GM12878 (cell line): ENCODE data around the gene GPC6. TPM values are rescaled to one million over a fixed set of nuclear protein-coding genes. Genes with fewer than 3 reads are reported as not detected.

Experiments
- ATAC-seq: fragments of 200-7000 bp; cut with Tn5 transposase; 3 replicates; pipeline ENCODE4 v1.9.1; 2020; ENCODE audit warnings: mild to moderate bottlenecking, moderate library complexity
- BruUV-seq: library from RNA; stranded (reverse); fragments of 400-500 nt; replicated peaks from 2 replicates; lab custom pipeline; 2021; lab: Mats Ljungman, UMichigan
- CTCF ChIA-PET: fragments of 300-600 bp; sonication (Branson Sonifier 250); formaldehyde crosslinking; extraction: SDS; loops from one replicate; lab custom pipeline; 2021; ENCODE audit warnings: inconsistent platforms; lab: Yijun Ruan, JAX
- POLR2A ChIA-PET: fragments of 350-600 bp; formaldehyde crosslinking; extraction: SDS; loops from one replicate; lab custom pipeline; 2021; ENCODE audit warnings: inconsistent platforms; lab: Charles Lee
- RAD21 ChIA-PET: fragments of 300-600 bp; sonication (Branson Sonifier 250); formaldehyde crosslinking; loops from one replicate; lab custom pipeline; 2023; ENCODE audit warnings: antibody characterized with exemption; ENCODE audit not compliant: unreplicated experiment; lab: Charles Lee
- SMC1A ChIA-PET: fragments of 300-600 bp; sonication (Branson Sonifier 250); formaldehyde crosslinking; loops from one replicate; lab custom pipeline; 2023; ENCODE audit not compliant: unreplicated experiment, uncharacterized antibody; lab: Charles Lee
- DNase-seq: peaks from one replicate; pipeline ENCODE4 v3.0.0-alpha.2; 2011; ENCODE audit warnings: low read depth, low spot score
- FAIRE-seq: peaks from 3 replicates; lab custom pipeline; 2011; peaks lifted over from hg19 to GRCh38; lab: Jason Lieb, UNC
- H2AFZ ChIP-seq: 2 replicates; pipeline ENCODE4 v1.6.0; 2011; ENCODE audit warnings: low read depth, low read length, control low read depth; ENCODE audit not compliant: control insufficient read depth
- H3K27ac ChIP-seq: 2 replicates; pipeline ENCODE4 v1.5.1; 2011; ENCODE audit warnings: control low read depth; ENCODE audit not compliant: control insufficient read depth, insufficient read depth
- H3K27me3 ChIP-seq, 2 experiments: replicated peaks in 1 of 2; 2 replicates each; pipeline versions ENCODE4 v1.6.0 to v1.6.1; 2011; ENCODE audit warnings: low read length in 1 of 2; ENCODE audit not compliant: control insufficient read depth in 2 of 2, insufficient read depth in 2 of 2
- H3K36me3 ChIP-seq, 2 experiments: 2 replicates each; pipeline ENCODE4 v1.5.1; 2011; ENCODE audit warnings: low read length in 1 of 2; ENCODE audit not compliant: control insufficient read depth in 2 of 2, insufficient read depth in 2 of 2
- H3K4me1 ChIP-seq: 2 replicates; pipeline ENCODE4 v1.6.1; 2011; ENCODE audit warnings: mild to moderate bottlenecking, low read length, moderate library complexity, mixed read lengths; ENCODE audit not compliant: control insufficient read depth, insufficient read depth
- H3K4me2 ChIP-seq: 2 replicates; pipeline ENCODE4 v1.6.0; 2011; ENCODE audit warnings: control low read depth; ENCODE audit not compliant: control insufficient read depth, insufficient read depth
- H3K4me3 ChIP-seq: fragments of 200-600 bp; sonication (generic); 2 replicates; pipeline ENCODE4 v1.5.1; 2016
- H3K79me2 ChIP-seq: 2 replicates; pipeline ENCODE4 v1.6.0; 2011; ENCODE audit warnings: low read length; ENCODE audit not compliant: control insufficient read depth, insufficient read depth
- H3K9ac ChIP-seq: 2 replicates; pipeline ENCODE4 v1.8.0; 2011; ENCODE audit warnings: low read length, control low read depth, mixed read lengths; ENCODE audit not compliant: control insufficient read depth, insufficient read depth
- H3K9me3 ChIP-seq: replicated peaks from 3 replicates; pipeline ENCODE4 v1.5.1; 2011; ENCODE audit warnings: mild to moderate bottlenecking, low read length; ENCODE audit not compliant: control insufficient read depth, insufficient read depth
- H4K20me1 ChIP-seq: 2 replicates; pipeline ENCODE4 v1.6.0; 2011; ENCODE audit not compliant: control insufficient read depth, insufficient read depth
- STAT3 ChIP-seq: IDR thresholded peaks from 2 replicates; pipeline ENCODE4 v1.6.1; 2011; ENCODE audit warnings: low read depth, low read length, improper control_type of control experiment
- SUPT20H ChIP-seq: IDR thresholded peaks from 2 replicates; pipeline ENCODE4 v1.6.1; 2011; ENCODE audit warnings: low read depth, mild to moderate bottlenecking, low read length, moderate library complexity, borderline replicate concordance; ENCODE audit not compliant: control insufficient read depth
- TARDBP ChIP-seq: IDR thresholded peaks from 2 replicates; pipeline ENCODE4 v1.6.1; 2016; ENCODE audit warnings: borderline replicate concordance
- WGBS: methylation state at CpG from one replicate; pipeline ENCODE4 v1.1.6; 2016; ENCODE audit warnings: low lambda C conversion rate; ENCODE audit not compliant: insufficient replicate concordance, insufficient coverage; ENCODE audit errors: missing lambda C conversion rate; 5-methylcytosine and 5-hydroxymethylcytosine counted together
- in situ Hi-C: fragments of 300-500 bp; cut with MboI; formaldehyde crosslinking; loops from 9 replicates; pipeline ENCODE4 v1.14.3; 2018; ENCODE audit warnings: mixed read lengths
- intact Hi-C: fragments of 100-400 bp; cut with micrococcal nuclease; formaldehyde crosslinking; loops from one replicate; pipeline ENCODE4 v1.14.2; 2022; ENCODE audit not compliant: unreplicated experiment
- polyA plus RNA-seq, 11 experiments: library from polyadenylated mRNA; depleted of rRNA in 4 of 11; unstranded in 6 of 11; stranded (reverse) in 5 of 11; fragments of >200 nt; fragmentation: Nextera tagmentation in 4 of 11; fragmentation: Illumina TruSeq in 1 of 11; extraction: Ambion mirVana in 4 of 11; extraction: Trizol in 1 of 11; gene quantifications; 1 replicate in 1 of 11; 2 replicates in 10 of 11; pipeline versions ENCODE4 v1.2.1 to v1.2.3, GENCODE V29; 2011 to 2016; ENCODE audit warnings: inconsistent platforms in 2 of 11, missing spikeins in 2 of 11, low read depth in 1 of 11
- total RNA-seq, 4 experiments: library from RNA; depleted of rRNA in 3 of 4; stranded (reverse); fragments of >200 nt in 3 of 4; fragmentation: Illumina TruSeq in 1 of 4; extraction: Trizol in 1 of 4; gene quantifications; 2 replicates each; pipeline versions ENCODE4 v1.2.1 to v1.2.3, GENCODE V29; 2013 to 2021
- TF ChIP-seq, protein P1 (sequence below): fragments of 450-650 bp; formaldehyde crosslinking; IDR thresholded peaks from 2 replicates; pipeline ENCODE4 v1.4.0; 2020; ENCODE audit warnings: mild to moderate bottlenecking, moderate library complexity
- TF ChIP-seq, protein P2 (sequence below): IDR thresholded peaks from 2 replicates; pipeline ENCODE4 v1.6.1; 2011; ENCODE audit warnings: borderline replicate concordance, low read depth, mild to moderate bottlenecking, moderate library complexity, low read length; ENCODE audit not compliant: insufficient read depth, poor library complexity, severe bottlenecking

Gene GPC6
- total and polyA plus RNA-seq, 10 of the 15 experiments (the other 5 are each of a cell fraction or from before 2014, with no cell fraction given): 0.03 to 0.04 (median 0.03) TPM; not detected in 7

DNA sequence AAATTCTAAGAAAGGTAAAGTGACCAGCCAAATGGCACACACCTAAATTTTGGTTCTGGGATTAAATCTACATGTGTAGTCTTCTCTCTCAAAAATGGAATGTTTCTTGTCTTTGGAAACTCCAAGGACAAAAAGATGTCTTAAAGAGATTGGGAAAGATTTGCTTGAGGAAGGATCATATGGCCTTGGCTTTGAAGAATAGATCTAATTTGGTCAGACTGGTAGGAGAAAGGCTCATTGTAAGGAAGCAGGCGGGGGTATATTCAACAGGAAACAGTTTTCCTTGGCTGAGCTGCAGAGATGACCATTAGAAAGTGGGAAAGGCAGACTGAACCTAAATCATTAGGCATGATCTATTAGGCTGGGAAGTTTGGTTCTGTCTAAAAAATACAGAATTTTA lies 887.6 kb downstream of the GPC6 start:
- Histone ChIP-seq H3K27me3 (no peaks in the 10 kb centered on the region), H3K36me3 (no peaks in the 10 kb centered on the region), H3K27ac (no peak overlapping the region), H3K9me3 (no peaks in the 10 kb centered on the region), H2AFZ (no peak overlapping the region), H3K4me3 (no peak overlapping the region), H4K20me1 (no peaks in the 10 kb centered on the region), H3K4me2 (no peak overlapping the region), H3K9ac (no peak overlapping the region), H3K4me1 (no peaks in the 10 kb centered on the region), H3K79me2 (no peaks in the 10 kb centered on the region)
- CTCF ChIA-PET: interaction anchor here (0.9 to 1.7 kb wide), 2 partner anchors 9 to 247 kb away, joined by 4 read pairs; no protein-coding TSS in a partner anchor
- TF ChIP-seq, protein P1, sequence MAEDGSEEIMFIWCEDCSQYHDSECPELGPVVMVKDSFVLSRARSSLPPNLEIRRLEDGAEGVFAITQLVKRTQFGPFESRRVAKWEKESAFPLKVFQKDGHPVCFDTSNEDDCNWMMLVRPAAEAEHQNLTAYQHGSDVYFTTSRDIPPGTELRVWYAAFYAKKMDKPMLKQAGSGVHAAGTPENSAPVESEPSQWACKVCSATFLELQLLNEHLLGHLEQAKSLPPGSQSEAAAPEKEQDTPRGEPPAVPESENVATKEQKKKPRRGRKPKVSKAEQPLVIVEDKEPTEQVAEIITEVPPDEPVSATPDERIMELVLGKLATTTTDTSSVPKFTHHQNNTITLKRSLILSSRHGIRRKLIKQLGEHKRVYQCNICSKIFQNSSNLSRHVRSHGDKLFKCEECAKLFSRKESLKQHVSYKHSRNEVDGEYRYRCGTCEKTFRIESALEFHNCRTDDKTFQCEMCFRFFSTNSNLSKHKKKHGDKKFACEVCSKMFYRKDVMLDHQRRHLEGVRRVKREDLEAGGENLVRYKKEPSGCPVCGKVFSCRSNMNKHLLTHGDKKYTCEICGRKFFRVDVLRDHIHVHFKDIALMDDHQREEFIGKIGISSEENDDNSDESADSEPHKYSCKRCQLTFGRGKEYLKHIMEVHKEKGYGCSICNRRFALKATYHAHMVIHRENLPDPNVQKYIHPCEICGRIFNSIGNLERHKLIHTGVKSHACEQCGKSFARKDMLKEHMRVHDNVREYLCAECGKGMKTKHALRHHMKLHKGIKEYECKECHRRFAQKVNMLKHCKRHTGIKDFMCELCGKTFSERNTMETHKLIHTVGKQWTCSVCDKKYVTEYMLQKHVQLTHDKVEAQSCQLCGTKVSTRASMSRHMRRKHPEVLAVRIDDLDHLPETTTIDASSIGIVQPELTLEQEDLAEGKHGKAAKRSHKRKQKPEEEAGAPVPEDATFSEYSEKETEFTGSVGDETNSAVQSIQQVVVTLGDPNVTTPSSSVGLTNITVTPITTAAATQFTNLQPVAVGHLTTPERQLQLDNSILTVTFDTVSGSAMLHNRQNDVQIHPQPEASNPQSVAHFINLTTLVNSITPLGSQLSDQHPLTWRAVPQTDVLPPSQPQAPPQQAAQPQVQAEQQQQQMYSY (CRISPR knock-in tag): no peak
- TF ChIP-seq TARDBP (no peak), SUPT20H (no peak), STAT3 (no peak)
- TF ChIP-seq, protein P2, sequence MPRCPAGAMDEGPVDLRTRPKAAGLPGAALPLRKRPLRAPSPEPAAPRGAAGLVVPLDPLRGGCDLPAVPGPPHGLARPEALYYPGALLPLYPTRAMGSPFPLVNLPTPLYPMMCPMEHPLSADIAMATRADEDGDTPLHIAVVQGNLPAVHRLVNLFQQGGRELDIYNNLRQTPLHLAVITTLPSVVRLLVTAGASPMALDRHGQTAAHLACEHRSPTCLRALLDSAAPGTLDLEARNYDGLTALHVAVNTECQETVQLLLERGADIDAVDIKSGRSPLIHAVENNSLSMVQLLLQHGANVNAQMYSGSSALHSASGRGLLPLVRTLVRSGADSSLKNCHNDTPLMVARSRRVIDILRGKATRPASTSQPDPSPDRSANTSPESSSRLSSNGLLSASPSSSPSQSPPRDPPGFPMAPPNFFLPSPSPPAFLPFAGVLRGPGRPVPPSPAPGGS: no peak
- FAIRE-seq (no peak), DNase-seq (no peak), ATAC-seq (no peak)
- SMC1A ChIA-PET: interaction anchor here (1.6 kb wide), 1 partner anchor 9 kb away, joined by 4 read pairs; no protein-coding TSS in a partner anchor
- no TSS peak for BruUV-seq
- POLR2A ChIA-PET: interaction anchor here (0.6 to 0.7 kb wide), 2 partner anchors 529 to 1609 kb away, joined by 5 to 10 read pairs; no protein-coding TSS in a partner anchor
- intact Hi-C loops: no loop called here
- WGBS: 0% methylated on average over 1 of the region's 1 CpG
- in situ Hi-C loops: no loop called here
- RAD21 ChIA-PET: interaction anchor here (0.6 kb wide), 1 partner anchor 503 kb away, joined by 3 read pairs; no protein-coding TSS in a partner anchor
